ENCODE results near the gene RUBCNL. TPM values are rescaled to one million over a fixed set of nuclear protein-coding genes. Genes with fewer than 3 reads are reported as not detected.
A peak's percentile ranks its signal among the peaks of the same experiment; 100 is the strongest.
"Not testable (repeated sequence)": the region's sequence is repeated elsewhere in the genome, so short reads cannot be mapped to it uniquely, and the experiment has no call there.

Gene RUBCNL, protein sequence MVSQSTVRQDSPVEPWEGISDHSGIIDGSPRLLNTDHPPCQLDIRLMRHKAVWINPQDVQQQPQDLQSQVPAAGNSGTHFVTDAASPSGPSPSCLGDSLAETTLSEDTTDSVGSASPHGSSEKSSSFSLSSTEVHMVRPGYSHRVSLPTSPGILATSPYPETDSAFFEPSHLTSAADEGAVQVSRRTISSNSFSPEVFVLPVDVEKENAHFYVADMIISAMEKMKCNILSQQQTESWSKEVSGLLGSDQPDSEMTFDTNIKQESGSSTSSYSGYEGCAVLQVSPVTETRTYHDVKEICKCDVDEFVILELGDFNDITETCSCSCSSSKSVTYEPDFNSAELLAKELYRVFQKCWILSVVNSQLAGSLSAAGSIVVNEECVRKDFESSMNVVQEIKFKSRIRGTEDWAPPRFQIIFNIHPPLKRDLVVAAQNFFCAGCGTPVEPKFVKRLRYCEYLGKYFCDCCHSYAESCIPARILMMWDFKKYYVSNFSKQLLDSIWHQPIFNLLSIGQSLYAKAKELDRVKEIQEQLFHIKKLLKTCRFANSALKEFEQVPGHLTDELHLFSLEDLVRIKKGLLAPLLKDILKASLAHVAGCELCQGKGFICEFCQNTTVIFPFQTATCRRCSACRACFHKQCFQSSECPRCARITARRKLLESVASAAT
- total RNA-seq (2014; rRNA removed) (0.17 TPM in 1 of 2 replicates, not detected in the other), Bru-seq, nascent RNA (percentile 21 among the genes with signal in this experiment), BruChase-seq, experiment 1, labeled RNA remaining after a 6-hour chase (percentile 15 among the genes with signal in this experiment), BruChase-seq, experiment 2, labeled RNA remaining after a 2-hour chase (percentile 21 among the genes with signal in this experiment)
- long read RNA-seq: 0 reads

GRCh38 chr13:46387064-46387851 is at the start of gene RUBCNL:
RUBCNL (minus strand) TSS chr13:46387252; CDS start chr13:46372475, 14,777 bp downstream.
- Histone ChIP-seq H3K9ac (ENCODE audit: low read length) (no peak within 1 kb of the TSS), H3K9me2 (replicated peaks; ENCODE audit: low read length) (no peaks in the 10 kb centered on the region), H2AFZ (ENCODE audit: low read length) (peak within 1 kb of the TSS; percentile 87), H3K27ac (ENCODE audit: low read length) (no peak within 1 kb of the TSS), H3K36me3 (ENCODE audit: low read depth, low read length) (no peaks in the 10 kb centered on the region), H3K4me1 (ENCODE audit: insufficient read depth, low read length) (no peaks in the 10 kb centered on the region), H3K9me3 (ENCODE audit: low read length) (no peaks in the 10 kb centered on the region), H3K79me2 (ENCODE audit: low read length) (no peaks in the 10 kb centered on the region), H3F3A (ENCODE audit: low read length, unreplicated experiment) (no peaks in the 10 kb centered on the region), H3K4me2 (ENCODE audit: low read length) (peak within 1 kb of the TSS; percentile 93), H4K20me1 (ENCODE audit: low read length) (no peaks in the 10 kb centered on the region), H3K27me3 (ENCODE audit: low read length) (no peaks in the 10 kb centered on the region), H3K4me3 (ENCODE audit: low read length) (peak within 1 kb of the TSS; percentile 70)
- TF ChIP-seq EZH2phosphoT487 (IDR thresholded peaks at IDR 0.05; ENCODE audit: borderline replicate concordance, low read length): no peak
- TF ChIP-seq, protein P1, sequence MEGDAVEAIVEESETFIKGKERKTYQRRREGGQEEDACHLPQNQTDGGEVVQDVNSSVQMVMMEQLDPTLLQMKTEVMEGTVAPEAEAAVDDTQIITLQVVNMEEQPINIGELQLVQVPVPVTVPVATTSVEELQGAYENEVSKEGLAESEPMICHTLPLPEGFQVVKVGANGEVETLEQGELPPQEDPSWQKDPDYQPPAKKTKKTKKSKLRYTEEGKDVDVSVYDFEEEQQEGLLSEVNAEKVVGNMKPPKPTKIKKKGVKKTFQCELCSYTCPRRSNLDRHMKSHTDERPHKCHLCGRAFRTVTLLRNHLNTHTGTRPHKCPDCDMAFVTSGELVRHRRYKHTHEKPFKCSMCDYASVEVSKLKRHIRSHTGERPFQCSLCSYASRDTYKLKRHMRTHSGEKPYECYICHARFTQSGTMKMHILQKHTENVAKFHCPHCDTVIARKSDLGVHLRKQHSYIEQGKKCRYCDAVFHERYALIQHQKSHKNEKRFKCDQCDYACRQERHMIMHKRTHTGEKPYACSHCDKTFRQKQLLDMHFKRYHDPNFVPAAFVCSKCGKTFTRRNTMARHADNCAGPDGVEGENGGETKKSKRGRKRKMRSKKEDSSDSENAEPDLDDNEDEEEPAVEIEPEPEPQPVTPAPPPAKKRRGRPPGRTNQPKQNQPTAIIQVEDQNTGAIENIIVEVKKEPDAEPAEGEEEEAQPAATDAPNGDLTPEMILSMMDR (conservative IDR thresholded peaks at IDR 0.05; ENCODE audit: low read depth, low read length): peak; percentile 45
- ChIA-PET POLR2A (ENCODE audit: unreplicated experiment) (no interaction called here), CTCF (interaction anchor here (0.6 kb wide), 1 partner anchor 353 kb away, joined by 3 read pairs; no protein-coding TSS in a partner anchor)
- intact Hi-C loops (cut with micrococcal nuclease): no loop called here
- ATAC-seq: peak; percentile 76
- peak; percentile 63 for DNase-seq
- BruUV-seq (replicated peaks): no TSS peak

- CTCF ChIA-PET; ATAC-seq; H2AFZ ChIP-seq (ENCODE audit: low read length); H3K4me1 ChIP-seq (ENCODE audit: insufficient read depth, low read length); H3K27me3 ChIP-seq (ENCODE audit: low read length); H3K4me2 ChIP-seq (ENCODE audit: low read length); H3F3A ChIP-seq (ENCODE audit: low read length, unreplicated experiment); H3K36me3 ChIP-seq (ENCODE audit: low read depth, low read length); H3K9me3 ChIP-seq (ENCODE audit: low read length); POLR2A ChIA-PET (ENCODE audit: unreplicated experiment); DNase-seq; H3K9ac ChIP-seq (ENCODE audit: low read length); BruUV-seq (replicated peaks); H3K9me2 ChIP-seq (replicated peaks; ENCODE audit: low read length); H3K79me2 ChIP-seq (ENCODE audit: low read length); H3K4me3 ChIP-seq (ENCODE audit: low read length); intact Hi-C loops (cut with micrococcal nuclease); H3K27ac ChIP-seq (ENCODE audit: low read length); H4K20me1 ChIP-seq (ENCODE audit: low read length): not testable (repeated sequence)
Measured at GRCh38 chr13:46429558-46429957, 42.5 kb upstream of the RUBCNL start.

DNA sequence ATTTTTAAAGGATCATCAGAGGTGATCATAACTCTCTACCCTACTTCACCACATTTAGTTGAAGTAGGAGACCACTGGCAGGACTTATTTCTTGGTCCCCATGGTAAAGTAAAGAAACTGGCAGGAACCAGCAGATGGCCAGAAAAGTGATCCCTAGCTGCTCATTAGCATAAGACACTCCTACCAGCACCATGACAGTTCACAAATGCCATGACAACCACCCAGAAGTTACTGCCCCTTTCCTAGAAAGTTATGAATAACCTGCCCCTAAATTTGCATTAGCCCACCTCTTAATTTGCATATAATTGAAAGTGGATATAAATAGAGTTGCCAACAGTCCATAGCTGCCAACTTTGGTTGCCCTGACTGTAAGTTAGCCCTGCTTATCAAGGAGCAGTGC is 18.4 kb upstream of the RUBCNL start:
- no peaks in the 10 kb centered on the region for H3K79me2 ChIP-seq (ENCODE audit: low read length)
- H3K9me3 ChIP-seq (ENCODE audit: low read length): no peaks in the 10 kb centered on the region
- no peak overlapping the region for H2AFZ ChIP-seq (ENCODE audit: low read length)
- TF ChIP-seq EZH2 (IDR thresholded peaks at IDR 0.05; ENCODE audit: low read length, unreplicated experiment) (no peak), EZH2phosphoT487 (IDR thresholded peaks at IDR 0.05; ENCODE audit: borderline replicate concordance, low read length) (no peak)
- TF ChIP-seq, protein P1 (conservative IDR thresholded peaks at IDR 0.05; ENCODE audit: low read depth, low read length): no peak
- no peak overlapping the region for H3K4me3 ChIP-seq (ENCODE audit: low read length)
- H3K9ac ChIP-seq (ENCODE audit: low read length): no peak overlapping the region
- DNase-seq (no peak), ATAC-seq (no peak)
- no peaks in the 10 kb centered on the region for H3K27me3 ChIP-seq (ENCODE audit: low read length)
- no peak overlapping the region for H3K27ac ChIP-seq (ENCODE audit: low read length)
- intact Hi-C loops (cut with micrococcal nuclease): no loop called here
- no peak overlapping the region for H3K4me2 ChIP-seq (ENCODE audit: low read length)
- no peaks in the 10 kb centered on the region for H4K20me1 ChIP-seq (ENCODE audit: low read length)
- no peaks in the 10 kb centered on the region for H3K9me2 ChIP-seq (replicated peaks; ENCODE audit: low read length)
- ChIA-PET CTCF (no interaction called here), POLR2A (ENCODE audit: unreplicated experiment) (no interaction called here)
- no peaks in the 10 kb centered on the region for H3K4me1 ChIP-seq (ENCODE audit: insufficient read depth, low read length)
- BruUV-seq (replicated peaks): no TSS peak
- no peaks in the 10 kb centered on the region for H3F3A ChIP-seq (ENCODE audit: low read length, unreplicated experiment)
- H3K36me3 ChIP-seq (ENCODE audit: low read depth, low read length): no peaks in the 10 kb centered on the region

Data from PC-3 (cell line).